ENCODE results near the gene GUCY1A2.

GUCY1A2 gene

GRCh38 chr11:106879029-106879428 is 139.2 kb downstream of the GUCY1A2 start:
- no peak for DNase-seq
- Histone ChIP-seq H3K27me3 (replicated peaks) (no peaks in the 10 kb centered on the region), H3K27ac (no peak overlapping the region), H3K36me3 (replicated peaks) (no peaks in the 10 kb centered on the region), H3K4me3 (ENCODE audit: low read depth, low read length) (no peak overlapping the region)
- no peak for TF ChIP-seq CTCF (IDR thresholded peaks at IDR 0.05; ENCODE audit: low read depth, low read length, missing control alignments)
- in situ Hi-C loops (cut with HindIII; ENCODE audit: low pct_ligation_motif_present, low sequenced_read_pairs) = no loop called here

GRCh38 chr11:106875013-106875412 is 143.3 kb downstream of the GUCY1A2 start:
- Histone ChIP-seq H3K27ac (no peak overlapping the region), H3K27me3 (replicated peaks) (no peaks in the 10 kb centered on the region), H3K4me3 (ENCODE audit: low read depth, low read length) (no peak overlapping the region), H3K36me3 (replicated peaks) (no peaks in the 10 kb centered on the region)
- peak; percentile 12 for DNase-seq
- TF ChIP-seq CTCF (IDR thresholded peaks at IDR 0.05; ENCODE audit: low read depth, low read length, missing control alignments) = no peak
- in situ Hi-C loops (cut with HindIII; ENCODE audit: low pct_ligation_motif_present, low sequenced_read_pairs) = no loop called here

GRCh38 chr11:106872246-106872645 is 146.0 kb downstream of the GUCY1A2 start:
- Histone ChIP-seq H3K36me3 (replicated peaks) (no peaks in the 10 kb centered on the region), H3K4me3 (ENCODE audit: low read depth, low read length) (no peak overlapping the region), H3K27ac (no peak overlapping the region), H3K27me3 (replicated peaks) (no peaks in the 10 kb centered on the region)
- TF ChIP-seq CTCF (IDR thresholded peaks at IDR 0.05; ENCODE audit: low read depth, low read length, missing control alignments) = no peak
- no peak for DNase-seq
- in situ Hi-C loops (cut with HindIII; ENCODE audit: low pct_ligation_motif_present, low sequenced_read_pairs) = no loop called here

- H3K27me3 ChIP-seq (replicated peaks) = no peaks in the 10 kb centered on the region
- no peak overlapping the region for H3K27ac ChIP-seq
- no peak for TF ChIP-seq CTCF (IDR thresholded peaks at IDR 0.05; ENCODE audit: low read depth, low read length, missing control alignments)
- H3K4me3 ChIP-seq (ENCODE audit: low read depth, low read length) = no peak overlapping the region
- no peaks in the 10 kb centered on the region for H3K36me3 ChIP-seq (replicated peaks)
- in situ Hi-C loops (cut with HindIII; ENCODE audit: low pct_ligation_motif_present, low sequenced_read_pairs) = no loop called here
- DNase-seq = no peak
These were observed 160.1 kb downstream of the GUCY1A2 start for GRCh38 chr11:106858200-106858599.

- no peak for TF ChIP-seq CTCF (IDR thresholded peaks at IDR 0.05; ENCODE audit: low read depth, low read length, missing control alignments)
- H3K4me3 ChIP-seq (ENCODE audit: low read depth, low read length) = no peak overlapping the region
- no peak overlapping the region for H3K27ac ChIP-seq
- in situ Hi-C loops (cut with HindIII; ENCODE audit: low pct_ligation_motif_present, low sequenced_read_pairs) = no loop called here
- no peaks in the 10 kb centered on the region for H3K27me3 ChIP-seq (replicated peaks)
- DNase-seq = no peak
- no peaks in the 10 kb centered on the region for H3K36me3 ChIP-seq (replicated peaks)
These were observed 161.7 kb downstream of the GUCY1A2 start for GRCh38 chr11:106856566-106856965.

GRCh38 chr11:106854429-106854828 is 163.8 kb downstream of the GUCY1A2 start:
- TF ChIP-seq CTCF (IDR thresholded peaks at IDR 0.05; ENCODE audit: low read depth, low read length, missing control alignments) = no peak
- H3K27ac ChIP-seq = no peak overlapping the region
- no peak overlapping the region for H3K4me3 ChIP-seq (ENCODE audit: low read depth, low read length)
- H3K27me3 ChIP-seq (replicated peaks) = no peaks in the 10 kb centered on the region
- H3K36me3 ChIP-seq (replicated peaks) = no peaks in the 10 kb centered on the region
- DNase-seq = no peak
- in situ Hi-C loops (cut with HindIII; ENCODE audit: low pct_ligation_motif_present, low sequenced_read_pairs) = no loop called here
